ENCODE results near the gene LILRA6.

LILRA6 gene

DNA sequence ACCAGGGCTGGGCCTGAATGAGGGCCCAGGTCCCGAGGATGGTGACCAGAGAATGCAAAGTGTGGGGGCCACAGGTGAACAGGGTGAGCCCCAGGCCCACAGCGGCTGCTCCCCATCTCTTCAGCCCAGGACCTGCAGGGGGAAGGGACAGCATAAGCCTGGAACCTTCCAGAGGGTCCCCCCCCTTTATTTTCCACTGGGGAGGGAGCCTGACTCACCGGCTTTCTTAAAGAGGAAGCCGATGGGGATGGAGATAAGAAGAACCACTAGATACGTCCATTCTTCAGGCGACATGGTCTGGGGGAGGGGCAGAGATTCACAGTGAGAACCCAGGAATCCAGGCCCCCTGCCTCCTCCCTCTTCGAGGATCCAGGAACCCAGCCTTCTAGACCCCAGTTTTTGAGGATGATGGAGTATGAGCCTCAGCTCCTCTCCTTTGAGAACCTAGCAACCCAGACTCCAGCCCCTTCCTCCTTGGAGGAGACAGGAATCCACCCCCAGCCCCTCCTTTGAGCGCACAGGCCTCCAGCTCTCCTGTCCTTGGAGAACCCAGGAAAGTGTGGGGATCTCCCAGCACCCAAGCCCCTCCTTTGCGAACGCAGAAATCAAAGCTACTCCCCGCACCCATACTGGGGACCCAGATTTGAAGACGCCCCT, 54.2 kb downstream of the LILRA6 start:
- DNase-seq (ENCODE audit: low spot score), result no peak

DNA sequence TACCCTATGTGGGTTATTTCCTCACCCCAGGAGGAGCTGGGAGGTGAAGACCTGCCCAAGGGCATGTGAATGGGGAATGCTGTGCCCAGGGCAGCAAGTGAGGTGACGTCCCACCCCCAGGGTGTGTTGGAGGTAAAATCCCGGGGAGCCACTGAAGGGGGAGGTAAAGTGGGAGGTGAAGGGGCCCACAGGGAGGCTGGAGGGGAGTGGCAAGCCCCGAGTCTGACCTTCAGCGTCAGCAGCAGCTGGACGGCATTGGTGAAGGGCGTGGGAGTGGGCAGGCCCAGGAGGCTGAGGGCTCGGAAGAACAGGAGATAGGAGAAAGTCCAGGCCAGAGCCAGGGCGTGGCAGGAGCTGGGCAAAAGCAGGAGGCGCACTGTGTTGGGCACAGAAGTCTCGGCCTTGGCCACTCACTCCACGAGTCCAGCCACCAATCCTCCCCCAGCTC, 55.6 kb downstream of the LILRA6 start:
- DNase-seq (ENCODE audit: low spot score), result no peak

All from HuH-7.5 (cell line).